GM12878 (cell line): ENCODE results near the gene HDAC9. TPM values are rescaled to one million over a fixed set of nuclear protein-coding genes. Genes with fewer than 3 reads are reported as not detected.

Experiments
- ATAC-seq: fragments of 200-7000 bp; cut with Tn5 transposase; 3 replicates; pipeline ENCODE4 v1.9.1; 2020; ENCODE audit warnings: mild to moderate bottlenecking, moderate library complexity
- BruUV-seq: library from RNA; stranded (reverse); fragments of 400-500 nt; replicated peaks from 2 replicates; lab custom pipeline; 2021; lab: Mats Ljungman, UMichigan
- CTCF ChIA-PET: fragments of 300-600 bp; sonication (Branson Sonifier 250); formaldehyde crosslinking; extraction: SDS; loops from one replicate; lab custom pipeline; 2021; ENCODE audit warnings: inconsistent platforms; lab: Yijun Ruan, JAX
- POLR2A ChIA-PET: fragments of 350-600 bp; formaldehyde crosslinking; extraction: SDS; loops from one replicate; lab custom pipeline; 2021; ENCODE audit warnings: inconsistent platforms; lab: Charles Lee
- RAD21 ChIA-PET: fragments of 300-600 bp; sonication (Branson Sonifier 250); formaldehyde crosslinking; loops from one replicate; lab custom pipeline; 2023; ENCODE audit warnings: antibody characterized with exemption; ENCODE audit not compliant: unreplicated experiment; lab: Charles Lee
- SMC1A ChIA-PET: fragments of 300-600 bp; sonication (Branson Sonifier 250); formaldehyde crosslinking; loops from one replicate; lab custom pipeline; 2023; ENCODE audit not compliant: unreplicated experiment, uncharacterized antibody; lab: Charles Lee
- DNase-seq: peaks from one replicate; pipeline ENCODE4 v3.0.0-alpha.2; 2011; ENCODE audit warnings: low read depth, low spot score
- FAIRE-seq: peaks from 3 replicates; lab custom pipeline; 2011; peaks lifted over from hg19 to GRCh38; lab: Jason Lieb, UNC
- H2AFZ ChIP-seq: 2 replicates; pipeline ENCODE4 v1.6.0; 2011; ENCODE audit warnings: low read depth, low read length, control low read depth; ENCODE audit not compliant: control insufficient read depth
- H3K27ac ChIP-seq: 2 replicates; pipeline ENCODE4 v1.5.1; 2011; ENCODE audit warnings: control low read depth; ENCODE audit not compliant: control insufficient read depth, insufficient read depth
- H3K27me3 ChIP-seq, 2 experiments: replicated peaks in 1 of 2; 2 replicates each; pipeline versions ENCODE4 v1.6.0 to v1.6.1; 2011; ENCODE audit warnings: low read length in 1 of 2; ENCODE audit not compliant: control insufficient read depth in 2 of 2, insufficient read depth in 2 of 2
- H3K36me3 ChIP-seq, 2 experiments: 2 replicates each; pipeline ENCODE4 v1.5.1; 2011; ENCODE audit warnings: low read length in 1 of 2; ENCODE audit not compliant: control insufficient read depth in 2 of 2, insufficient read depth in 2 of 2
- H3K4me1 ChIP-seq: 2 replicates; pipeline ENCODE4 v1.6.1; 2011; ENCODE audit warnings: mild to moderate bottlenecking, low read length, moderate library complexity, mixed read lengths; ENCODE audit not compliant: control insufficient read depth, insufficient read depth
- H3K4me2 ChIP-seq: 2 replicates; pipeline ENCODE4 v1.6.0; 2011; ENCODE audit warnings: control low read depth; ENCODE audit not compliant: control insufficient read depth, insufficient read depth
- H3K4me3 ChIP-seq: fragments of 200-600 bp; sonication (generic); 2 replicates; pipeline ENCODE4 v1.5.1; 2016
- H3K79me2 ChIP-seq: 2 replicates; pipeline ENCODE4 v1.6.0; 2011; ENCODE audit warnings: low read length; ENCODE audit not compliant: control insufficient read depth, insufficient read depth
- H3K9ac ChIP-seq: 2 replicates; pipeline ENCODE4 v1.8.0; 2011; ENCODE audit warnings: low read length, control low read depth, mixed read lengths; ENCODE audit not compliant: control insufficient read depth, insufficient read depth
- H3K9me3 ChIP-seq: replicated peaks from 3 replicates; pipeline ENCODE4 v1.5.1; 2011; ENCODE audit warnings: mild to moderate bottlenecking, low read length; ENCODE audit not compliant: control insufficient read depth, insufficient read depth
- H4K20me1 ChIP-seq: 2 replicates; pipeline ENCODE4 v1.6.0; 2011; ENCODE audit not compliant: control insufficient read depth, insufficient read depth
- BACH1 ChIP-seq: fragments of 450-650 bp; IDR thresholded peaks from 2 replicates; pipeline ENCODE4 v1.6.1; 2017; ENCODE audit warnings: mild to moderate bottlenecking, borderline replicate concordance
- CHD4 ChIP-seq: fragments of 200-600 bp; sonication (generic); IDR thresholded peaks from 2 replicates; pipeline ENCODE4 v1.6.1; 2016; ENCODE audit warnings: mild to moderate bottlenecking
- CREB1 ChIP-seq: IDR thresholded peaks from 2 replicates; pipeline ENCODE4 v1.6.1; 2012; ENCODE audit warnings: low read depth, mild to moderate bottlenecking, inconsistent platforms
- CREM ChIP-seq: IDR thresholded peaks from 2 replicates; pipeline ENCODE4 v1.6.1; 2014; ENCODE audit warnings: antibody characterized with exemption, low read depth
- ESRRA ChIP-seq: IDR thresholded peaks from 2 replicates; pipeline ENCODE4 v1.6.1; 2012; ENCODE audit warnings: mild to moderate bottlenecking, low read length, improper control_type of control experiment
- ETV6 ChIP-seq, 2 experiments: fragments of 450-650 bp in 1 of 2; IDR thresholded peaks in 1 of 2; conservative IDR thresholded peaks in 1 of 2; 2 replicates each; pipeline ENCODE4 v1.6.1; 2014; ENCODE audit warnings: antibody characterized with exemption in 1 of 2, borderline replicate concordance in 1 of 2, low read depth in 1 of 2, mild to moderate bottlenecking in 1 of 2, moderate library complexity in 1 of 2
- HDAC2 ChIP-seq: fragments of 200-600 bp; sonication (generic); IDR thresholded peaks from 2 replicates; pipeline ENCODE4 v1.6.1; 2017
- MXI1 ChIP-seq: fragments of 150-350 bp; IDR thresholded peaks from 2 replicates; pipeline ENCODE4 v1.6.1; 2011; ENCODE audit warnings: low read depth, mild to moderate bottlenecking, inconsistent platforms, low read length, improper control_type of control experiment
- NFIC ChIP-seq: IDR thresholded peaks from 2 replicates; pipeline ENCODE4 v1.6.1; 2012; ENCODE audit warnings: low read depth, mild to moderate bottlenecking, inconsistent platforms, low read length, moderate library complexity
- NFXL1 ChIP-seq: fragments of 450-650 bp; IDR thresholded peaks from 2 replicates; pipeline ENCODE4 v1.6.1; 2017; ENCODE audit warnings: antibody characterized with exemption, mild to moderate bottlenecking, borderline replicate concordance
- RB1 ChIP-seq: fragments of 450-650 bp; formaldehyde crosslinking; IDR thresholded peaks from 2 replicates; pipeline ENCODE4 v1.6.1; 2017; ENCODE audit warnings: mild to moderate bottlenecking, borderline replicate concordance
- SMAD1 ChIP-seq: fragments of 450-650 bp; IDR thresholded peaks from 2 replicates; pipeline ENCODE4 v1.6.1; 2018; ENCODE audit warnings: mild to moderate bottlenecking, low read depth; ENCODE audit not compliant: partially characterized antibody
- STAT3 ChIP-seq: IDR thresholded peaks from 2 replicates; pipeline ENCODE4 v1.6.1; 2011; ENCODE audit warnings: low read depth, low read length, improper control_type of control experiment
- TCF3 ChIP-seq: IDR thresholded peaks from 2 replicates; pipeline ENCODE4 v1.6.1; 2012; ENCODE audit warnings: low read depth, mild to moderate bottlenecking, low read length, borderline replicate concordance; ENCODE audit not compliant: insufficient read depth
- ZBTB11 ChIP-seq: fragments of 450-650 bp; formaldehyde crosslinking; IDR thresholded peaks from 2 replicates; pipeline ENCODE4 v1.5.0; 2022; ENCODE audit warnings: mild to moderate bottlenecking, missing genetic modification characterization
- WGBS: methylation state at CpG from one replicate; pipeline ENCODE4 v1.1.6; 2016; ENCODE audit warnings: low lambda C conversion rate; ENCODE audit not compliant: insufficient replicate concordance, insufficient coverage; ENCODE audit errors: missing lambda C conversion rate; 5-methylcytosine and 5-hydroxymethylcytosine counted together
- in situ Hi-C: fragments of 300-500 bp; cut with MboI; formaldehyde crosslinking; loops from 9 replicates; pipeline ENCODE4 v1.14.3; 2018; ENCODE audit warnings: mixed read lengths
- intact Hi-C: fragments of 100-400 bp; cut with micrococcal nuclease; formaldehyde crosslinking; loops from one replicate; pipeline ENCODE4 v1.14.2; 2022; ENCODE audit not compliant: unreplicated experiment
- polyA plus RNA-seq, 11 experiments: library from polyadenylated mRNA; depleted of rRNA in 4 of 11; unstranded in 6 of 11; stranded (reverse) in 5 of 11; fragments of >200 nt; fragmentation: Nextera tagmentation in 4 of 11; fragmentation: Illumina TruSeq in 1 of 11; extraction: Ambion mirVana in 4 of 11; extraction: Trizol in 1 of 11; gene quantifications; 1 replicate in 1 of 11; 2 replicates in 10 of 11; pipeline versions ENCODE4 v1.2.1 to v1.2.3, GENCODE V29; 2011 to 2016; ENCODE audit warnings: inconsistent platforms in 2 of 11, missing spikeins in 2 of 11, low read depth in 1 of 11
- total RNA-seq, 4 experiments: library from RNA; depleted of rRNA in 3 of 4; stranded (reverse); fragments of >200 nt in 3 of 4; fragmentation: Illumina TruSeq in 1 of 4; extraction: Trizol in 1 of 4; gene quantifications; 2 replicates each; pipeline versions ENCODE4 v1.2.1 to v1.2.3, GENCODE V29; 2013 to 2021

The HDAC9 gene
- total and polyA plus RNA-seq, 10 of the 15 experiments (the other 5 are each of a cell fraction or from before 2014, with no cell fraction given), result 0.73 to 12.8 (median 0.92) TPM

- DNase-seq (no peak), FAIRE-seq (no peak), ATAC-seq (no peak)
- SMC1A ChIA-PET, result no interaction called here
- no peaks in the 10 kb centered on the region for H3K4me1 ChIP-seq
- POLR2A ChIA-PET, result no interaction called here
- H3K9ac ChIP-seq, result no peak overlapping the region
- intact Hi-C loops, result no loop called here
- H2AFZ ChIP-seq, result no peak overlapping the region
- WGBS, result 0% methylated on average over 1 of the region's 1 CpG
- H3K9me3 ChIP-seq, result no peaks in the 10 kb centered on the region
- CTCF ChIA-PET, result interaction anchor here (0.9 to 1.6 kb wide), 2 partner anchors 80 to 182 kb away, joined by 3 to 4 read pairs; no protein-coding TSS in a partner anchor
- BruUV-seq, result no TSS peak
- H3K79me2 ChIP-seq, result no peaks in the 10 kb centered on the region
- RAD21 ChIA-PET, result no interaction called here
- no peaks in the 10 kb centered on the region for H3K36me3 ChIP-seq
- no peak overlapping the region for H3K4me3 ChIP-seq
- H4K20me1 ChIP-seq, result no peaks in the 10 kb centered on the region
- H3K27ac ChIP-seq, result no peak overlapping the region
- no peak overlapping the region for H3K4me2 ChIP-seq
- H3K27me3 ChIP-seq, result no peaks in the 10 kb centered on the region
- TF ChIP-seq NFIC, result no peak
- no peak for TF ChIP-seq NFXL1
- no peak for TF ChIP-seq BACH1
- TF ChIP-seq HDAC2, result no peak
- no peak for TF ChIP-seq MXI1
- TF ChIP-seq TCF3, result no peak
- TF ChIP-seq STAT3, result no peak
- in situ Hi-C loops, result no loop called here
Observed at GRCh38 chr7:18772567-18772965, 277.0 kb downstream of the HDAC9 start.

- no peak for DNase-seq
- Histone ChIP-seq H3K4me1 (no peaks in the 10 kb centered on the region), H4K20me1 (no peaks in the 10 kb centered on the region), H3K27me3 (no peaks in the 10 kb centered on the region), H3K4me3 (no peak overlapping the region), H3K79me2 (no peaks in the 10 kb centered on the region), H3K4me2 (no peak overlapping the region), H2AFZ (no peak overlapping the region), H3K36me3 (no peaks in the 10 kb centered on the region), H3K9ac (no peak overlapping the region), H3K9me3 (no peaks in the 10 kb centered on the region), H3K27ac (no peak overlapping the region)
- BruUV-seq, result no TSS peak
- FAIRE-seq, result no peak
- CTCF ChIA-PET, result no interaction called here
- intact Hi-C loops, result no loop called here
- POLR2A ChIA-PET, result no interaction called here
- WGBS, result 36% methylated on average over 2 of the region's 2 CpGs
- RAD21 ChIA-PET, result no interaction called here
- in situ Hi-C loops, result no loop called here
- no peak for TF ChIP-seq ESRRA
- no peak for TF ChIP-seq SMAD1
- no peak for TF ChIP-seq CHD4
- no peak for TF ChIP-seq RB1
- no peak for TF ChIP-seq ETV6 (conservative IDR thresholded peaks at IDR 0.05 in 1 of 2, IDR thresholded peaks at IDR 0.05 in 1 of 2; ENCODE audit: borderline replicate concordance in 1 of 2, low read depth in 1 of 2)
- TF ChIP-seq CREB1, result no peak
- no peak for TF ChIP-seq CREM
- no peak for TF ChIP-seq ZBTB11 (CRISPR knock-in tag)
- SMC1A ChIA-PET, result no interaction called here
- no peak for ATAC-seq
Observed at GRCh38 chr7:18777314-18777713, 281.8 kb downstream of the HDAC9 start.
